Neural progenitor cell (in vitro differentiated cells): ENCODE results near the gene PHF20.

Experiments
- EZH2 ChIP-seq: fragments of 200-600 bp; sonication (generic); IDR thresholded peaks from 2 replicates; pipeline ENCODE4 v1.6.1; 2017; ENCODE audit warnings: antibody characterized with exemption, mild to moderate bottlenecking, moderate library complexity
- EZH2phosphoT487 ChIP-seq: fragments of 200-600 bp; sonication (generic); IDR thresholded peaks from 2 replicates; pipeline ENCODE4 v1.6.1; 2017; ENCODE audit warnings: antibody characterized with exemption
- TF ChIP-seq, protein P1 (sequence below): fragments of 200-600 bp; sonication (generic); IDR thresholded peaks from 2 replicates; pipeline ENCODE4 v1.5.1; 2017; ENCODE audit warnings: antibody characterized with exemption, mild to moderate bottlenecking

GRCh38 chr20:35888657-35889056 lies 116.8 kb downstream of the PHF20 start:
- TF ChIP-seq, protein P1, sequence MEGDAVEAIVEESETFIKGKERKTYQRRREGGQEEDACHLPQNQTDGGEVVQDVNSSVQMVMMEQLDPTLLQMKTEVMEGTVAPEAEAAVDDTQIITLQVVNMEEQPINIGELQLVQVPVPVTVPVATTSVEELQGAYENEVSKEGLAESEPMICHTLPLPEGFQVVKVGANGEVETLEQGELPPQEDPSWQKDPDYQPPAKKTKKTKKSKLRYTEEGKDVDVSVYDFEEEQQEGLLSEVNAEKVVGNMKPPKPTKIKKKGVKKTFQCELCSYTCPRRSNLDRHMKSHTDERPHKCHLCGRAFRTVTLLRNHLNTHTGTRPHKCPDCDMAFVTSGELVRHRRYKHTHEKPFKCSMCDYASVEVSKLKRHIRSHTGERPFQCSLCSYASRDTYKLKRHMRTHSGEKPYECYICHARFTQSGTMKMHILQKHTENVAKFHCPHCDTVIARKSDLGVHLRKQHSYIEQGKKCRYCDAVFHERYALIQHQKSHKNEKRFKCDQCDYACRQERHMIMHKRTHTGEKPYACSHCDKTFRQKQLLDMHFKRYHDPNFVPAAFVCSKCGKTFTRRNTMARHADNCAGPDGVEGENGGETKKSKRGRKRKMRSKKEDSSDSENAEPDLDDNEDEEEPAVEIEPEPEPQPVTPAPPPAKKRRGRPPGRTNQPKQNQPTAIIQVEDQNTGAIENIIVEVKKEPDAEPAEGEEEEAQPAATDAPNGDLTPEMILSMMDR: no peak
- TF ChIP-seq EZH2 (no peak), EZH2phosphoT487 (no peak)
